Osteoblast (primary cell): ENCODE measurements around the gene CNTD1. TPM values are rescaled to one million over a fixed set of nuclear protein-coding genes. Genes with fewer than 3 reads are reported as not detected.

ENCODE experiments used
- DNase-seq: peaks from one replicate; pipeline ENCODE4 v3.0.0; 2011; ENCODE audit warnings: low spot score, mixed read lengths; ENCODE audit not compliant: insufficient read length; ENCODE audit errors: missing footprints
- H2AFZ ChIP-seq: 2 replicates; pipeline ENCODE4 v1.6.0; 2011; ENCODE audit warnings: mild to moderate bottlenecking, low read length
- H3K27ac ChIP-seq: 2 replicates; pipeline ENCODE4 v1.5.1; 2011; ENCODE audit warnings: mild to moderate bottlenecking, low read depth, low read length, moderate library complexity
- H3K27me3 ChIP-seq: 2 replicates; pipeline ENCODE4 v1.6.0; 2012; ENCODE audit warnings: mild to moderate bottlenecking, control low read depth, inconsistent platforms, low read length, moderate library complexity; ENCODE audit not compliant: insufficient read depth
- H3K36me3 ChIP-seq: 2 replicates; pipeline ENCODE4 v1.5.1; 2011; ENCODE audit warnings: mild to moderate bottlenecking, low read length, control low read depth, moderate library complexity; ENCODE audit not compliant: insufficient read depth
- H3K4me1 ChIP-seq: 2 replicates; pipeline ENCODE4 v1.5.1; 2011; ENCODE audit warnings: mild to moderate bottlenecking, low read length, control low read depth, moderate library complexity; ENCODE audit not compliant: insufficient read depth
- H3K4me2 ChIP-seq: 2 replicates; pipeline ENCODE4 v1.6.0; 2011; ENCODE audit warnings: mild to moderate bottlenecking, low read length; ENCODE audit not compliant: insufficient read depth
- H3K4me3 ChIP-seq: fragments of 200-600 bp; sonication (generic); 3 replicates; pipeline ENCODE4 v1.5.1; 2012; ENCODE audit warnings: mild to moderate bottlenecking, low read length, inconsistent platforms; ENCODE audit not compliant: insufficient read depth
- H3K79me2 ChIP-seq: 2 replicates; pipeline ENCODE4 v1.6.0; 2012; ENCODE audit warnings: mild to moderate bottlenecking, low read length, control low read depth, inconsistent platforms; ENCODE audit not compliant: insufficient read depth
- H3K9me3 ChIP-seq: 2 replicates; pipeline ENCODE4 v1.5.1; 2011; ENCODE audit warnings: low read depth, low read length, control low read depth
- H4K20me1 ChIP-seq: 2 replicates; pipeline ENCODE4 v1.6.0; 2012; ENCODE audit warnings: mild to moderate bottlenecking, low read length, control low read depth; ENCODE audit not compliant: insufficient read depth
- CTCF ChIP-seq: IDR thresholded peaks from 2 replicates; pipeline ENCODE4 v1.5.1; 2011; ENCODE audit warnings: mild to moderate bottlenecking, low read depth, low read length, moderate library complexity; ENCODE audit errors: extremely low read depth
- total RNA-seq: library from RNA; depleted of rRNA; stranded (reverse); fragments of >200 nt; gene quantifications from 2 replicates; pipeline ENCODE4 v1.2.3, GENCODE V29; 2012

The CNTD1 gene
- total RNA-seq, 1 donor: not detected

- H3K4me3 ChIP-seq: peak overlapping the region; percentile 2
- H3K4me2 ChIP-seq: peak overlapping the region; percentile 83
- H3K27ac ChIP-seq: peak overlapping the region; percentile 34
- no peak for TF ChIP-seq CTCF
- H3K27me3 ChIP-seq: no peaks in the 10 kb centered on the region
- peak; percentile 95 for DNase-seq
- peaks cover 15% of the 10 kb centered on the region for H3K79me2 ChIP-seq
- H2AFZ ChIP-seq: no peak overlapping the region
- H4K20me1 ChIP-seq: peaks cover 3% of the 10 kb centered on the region
- no peaks in the 10 kb centered on the region for H3K9me3 ChIP-seq
- H3K4me1 ChIP-seq: peaks cover 25% of the 10 kb centered on the region
- peaks cover 27% of the 10 kb centered on the region for H3K36me3 ChIP-seq
These were observed 15.4 kb upstream of the CNTD1 start for GRCh38 chr17:42783062-42783790.

- TF ChIP-seq CTCF: no peak
- peak overlapping the region; percentile 83 for H3K4me2 ChIP-seq
- H3K79me2 ChIP-seq: peaks cover 15% of the 10 kb centered on the region
- peaks cover 25% of the 10 kb centered on the region for H3K4me1 ChIP-seq
- H2AFZ ChIP-seq: no peak overlapping the region
- H4K20me1 ChIP-seq: peaks cover 3% of the 10 kb centered on the region
- peaks cover 27% of the 10 kb centered on the region for H3K36me3 ChIP-seq
- DNase-seq: no peak
- no peak overlapping the region for H3K27ac ChIP-seq
- H3K27me3 ChIP-seq: no peaks in the 10 kb centered on the region
- no peaks in the 10 kb centered on the region for H3K9me3 ChIP-seq
- H3K4me3 ChIP-seq: no peak overlapping the region
These were observed 14.9 kb upstream of the CNTD1 start for GRCh38 chr17:42783791-42784138.

- H3K4me3 ChIP-seq: no peak overlapping the region
- TF ChIP-seq CTCF: no peak
- no peak overlapping the region for H3K27ac ChIP-seq
- H3K9me3 ChIP-seq: no peaks in the 10 kb centered on the region
- H4K20me1 ChIP-seq: peaks cover 3% of the 10 kb centered on the region
- H3K27me3 ChIP-seq: no peaks in the 10 kb centered on the region
- DNase-seq: no peak
- H2AFZ ChIP-seq: no peak overlapping the region
- H3K4me2 ChIP-seq: no peak overlapping the region
- peaks cover 15% of the 10 kb centered on the region for H3K79me2 ChIP-seq
- H3K4me1 ChIP-seq: peaks cover 25% of the 10 kb centered on the region
- H3K36me3 ChIP-seq: peaks cover 22% of the 10 kb centered on the region
These were observed 14.3 kb upstream of the CNTD1 start for GRCh38 chr17:42784409-42784808.

GRCh38 chr17:42784811-42785592, 13.7 kb upstream of the CNTD1 start:
- no peaks in the 10 kb centered on the region for H3K27me3 ChIP-seq
- no peaks in the 10 kb centered on the region for H3K9me3 ChIP-seq
- H4K20me1 ChIP-seq: no peaks in the 10 kb centered on the region
- H3K36me3 ChIP-seq: peaks cover 22% of the 10 kb centered on the region
- H3K79me2 ChIP-seq: peaks cover 15% of the 10 kb centered on the region
- DNase-seq: peak; percentile 68
- peaks cover 20% of the 10 kb centered on the region for H3K4me1 ChIP-seq
- TF ChIP-seq CTCF: no peak
- H2AFZ ChIP-seq: no peak overlapping the region
- no peak overlapping the region for H3K4me2 ChIP-seq
- no peak overlapping the region for H3K27ac ChIP-seq
- H3K4me3 ChIP-seq: no peak overlapping the region
